UCSD-AML1 (cell line): ENCODE measurements around the gene FGFR3.

Source experiments
- DNase-seq: peaks from one replicate; lab custom pipeline; 2025; ENCODE audit not compliant: unreplicated experiment; lab: John Stamatoyannopoulos, UW

The FGFR3 gene

DNA sequence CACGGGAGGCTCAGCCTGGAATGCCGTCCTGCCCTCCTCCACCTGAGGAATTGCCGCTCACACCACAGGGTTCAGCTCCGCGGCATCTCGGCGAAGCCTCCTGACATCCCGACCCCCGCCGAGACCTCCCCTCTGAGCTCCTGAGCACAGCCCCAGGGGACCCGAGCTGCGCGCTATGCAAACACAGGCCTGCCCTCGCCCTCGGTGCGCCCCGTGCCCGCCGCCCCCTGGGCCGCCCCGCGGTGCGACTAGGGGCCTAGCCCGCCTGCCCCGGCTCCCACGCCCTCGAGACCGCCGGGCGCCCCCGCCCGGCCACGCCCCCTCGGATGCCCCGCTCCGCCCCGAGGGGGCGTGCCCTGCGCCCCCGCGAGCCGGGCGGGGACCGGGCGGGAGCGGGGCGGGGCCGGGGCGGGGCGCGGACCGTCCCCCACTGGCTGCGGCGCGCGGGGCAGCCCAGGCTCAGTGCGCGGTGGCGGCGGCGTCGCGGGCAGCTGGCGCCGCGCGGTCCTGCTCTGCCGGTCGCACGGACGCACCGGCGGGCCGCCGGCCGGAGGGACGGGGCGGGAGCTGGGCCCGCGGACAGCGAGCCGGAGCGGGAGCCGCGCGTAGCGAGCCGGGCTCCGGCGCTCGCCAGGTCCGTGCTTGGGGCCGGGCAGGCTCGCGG is at the start of gene FGFR3:
Gene FGFR3 (plus strand): TSS at position 462 of the 664 bp plus-strand sequence. CDS start 642 bp downstream, outside the sequence.
- peak; percentile 56 for DNase-seq

GRCh38 chr4:1743551-1743950 is 49.5 kb upstream of the FGFR3 start:
- no peak for DNase-seq

GRCh38 chr4:1743975-1744374 is 49.1 kb upstream of the FGFR3 start:
- DNase-seq = no peak

DNA sequence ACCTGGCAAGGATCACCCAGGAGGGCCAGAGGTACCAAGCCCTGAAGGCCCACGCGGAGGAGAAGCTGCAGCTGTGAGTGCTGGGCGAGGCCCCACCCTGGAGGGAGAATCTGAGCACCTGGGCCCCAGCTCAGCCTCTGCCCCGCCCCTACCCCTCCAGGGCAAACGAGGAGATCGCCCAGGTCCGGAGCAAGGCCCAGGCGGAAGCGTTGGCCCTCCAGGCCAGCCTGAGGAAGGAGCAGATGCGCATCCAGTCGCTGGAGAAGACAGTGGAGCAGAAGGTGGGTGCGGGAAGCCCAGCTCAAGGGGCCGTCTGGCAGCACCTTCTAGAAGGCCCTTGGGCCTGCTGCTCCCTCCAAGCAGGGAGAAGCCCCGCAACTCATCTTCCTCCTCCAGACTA is 48.5 kb upstream of the FGFR3 start:
- no peak for DNase-seq

GRCh38 chr4:1745165-1745564 is 47.9 kb upstream of the FGFR3 start:
- DNase-seq = no peak

GRCh38 chr4:1745697-1746096 is 47.4 kb upstream of the FGFR3 start:
- no peak for DNase-seq

DNA sequence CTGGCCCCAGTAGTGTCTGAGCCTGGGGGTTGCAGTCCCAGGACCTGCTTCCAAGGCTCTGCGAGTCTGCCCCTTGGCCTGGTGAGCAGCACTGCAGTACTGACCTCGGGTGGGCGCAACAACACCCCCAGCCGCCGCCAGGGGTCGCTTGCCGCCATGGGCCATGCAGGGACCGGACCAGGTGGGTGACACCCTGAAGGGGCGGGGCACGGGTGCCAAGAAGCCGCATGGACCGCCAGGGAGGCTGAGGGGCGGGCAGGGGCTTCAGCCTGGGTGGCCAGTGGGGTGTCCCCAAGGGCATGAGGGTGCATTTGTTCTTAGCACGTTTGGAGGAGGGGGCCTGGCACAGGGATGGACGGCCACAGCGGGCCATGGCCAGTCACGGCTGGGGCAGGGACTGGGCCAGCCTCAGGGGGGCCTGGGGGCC is 46.8 kb upstream of the FGFR3 start:
- DNase-seq = peak; percentile 80

GRCh38 chr4:1746919-1747602 is 46.0 kb upstream of the FGFR3 start:
- DNase-seq = no peak

DNA sequence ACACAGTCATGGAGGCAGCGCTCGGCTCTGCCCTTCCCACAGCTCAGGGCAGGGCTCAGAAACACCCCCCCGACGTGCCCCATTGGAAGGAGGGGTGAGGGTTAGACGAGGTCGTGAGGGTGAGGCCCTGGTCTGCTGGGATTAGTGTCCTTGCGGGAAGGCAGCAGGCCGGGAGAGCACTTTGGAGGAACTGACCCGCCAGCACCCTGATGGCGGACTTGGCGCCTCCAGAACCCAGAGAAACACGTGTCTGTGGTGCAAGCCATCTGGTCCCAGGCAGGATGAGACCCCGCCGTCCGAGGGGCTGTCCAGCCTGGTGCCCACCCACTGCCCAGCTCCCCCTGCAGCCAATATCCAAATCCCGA is 45.5 kb upstream of the FGFR3 start:
- no peak for DNase-seq

DNA sequence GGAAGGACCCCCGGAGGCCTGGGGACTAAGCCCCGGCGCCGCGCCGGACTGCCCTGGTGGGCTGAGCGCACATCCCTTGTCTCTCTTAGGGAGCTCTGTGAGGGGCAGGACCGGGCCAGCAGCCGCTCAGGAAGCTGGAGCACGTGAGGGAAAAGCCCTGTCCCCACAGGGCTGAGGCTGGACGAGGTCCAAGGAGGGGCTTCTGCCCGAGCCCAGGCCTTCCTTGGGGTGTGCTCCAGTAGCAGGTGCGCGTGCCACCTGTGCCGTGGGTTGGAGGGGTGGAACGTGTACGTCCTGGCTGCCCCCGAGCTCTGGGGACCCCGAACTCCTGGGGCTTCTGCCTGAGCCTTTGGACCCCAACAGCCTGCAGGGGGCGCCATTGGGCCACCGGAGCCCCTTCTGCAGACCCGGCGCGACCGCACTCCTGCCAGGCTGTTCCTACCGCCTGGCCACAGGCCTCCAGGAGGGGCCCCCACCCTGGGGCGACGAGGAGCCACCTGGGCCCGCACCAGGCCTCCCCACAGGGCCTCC is 44.6 kb upstream of the FGFR3 start:
- peak; percentile 84 for DNase-seq

GRCh38 chr4:1749370-1749769 is 43.7 kb upstream of the FGFR3 start:
- DNase-seq = no peak

DNA sequence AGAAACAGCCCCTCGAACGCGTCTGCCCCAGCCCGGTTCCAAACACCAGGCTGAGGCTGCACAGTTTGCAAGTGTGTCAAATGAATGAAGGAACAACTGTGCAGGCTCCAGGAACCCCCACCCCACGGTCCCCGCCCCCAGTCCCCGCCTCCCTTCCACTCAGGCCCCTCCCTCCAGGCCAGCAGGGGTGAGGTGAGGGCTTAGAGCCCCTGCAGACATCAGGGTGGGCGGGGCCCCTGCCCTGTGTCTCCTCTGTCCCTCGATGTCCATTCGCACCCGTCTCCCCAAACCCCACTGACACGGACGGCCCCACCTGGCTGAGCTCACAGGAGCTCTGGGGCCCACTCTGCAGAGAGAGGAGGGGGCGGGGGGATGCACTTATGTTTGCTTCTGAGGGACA is 43.3 kb upstream of the FGFR3 start:
- DNase-seq = no peak

GRCh38 chr4:1750381-1751154 is 42.5 kb upstream of the FGFR3 start:
- no peak for DNase-seq

- no peak for DNase-seq
Observed at GRCh38 chr4:1751155-1751918, 41.8 kb upstream of the FGFR3 start.

GRCh38 chr4:1751919-1752283 is 41.2 kb upstream of the FGFR3 start:
- no peak for DNase-seq

GRCh38 chr4:1752284-1753041 is 40.6 kb upstream of the FGFR3 start:
- peak; percentile 79 for DNase-seq

GRCh38 chr4:1753294-1753696 is 39.8 kb upstream of the FGFR3 start:
- DNase-seq = peak; percentile 56

DNA sequence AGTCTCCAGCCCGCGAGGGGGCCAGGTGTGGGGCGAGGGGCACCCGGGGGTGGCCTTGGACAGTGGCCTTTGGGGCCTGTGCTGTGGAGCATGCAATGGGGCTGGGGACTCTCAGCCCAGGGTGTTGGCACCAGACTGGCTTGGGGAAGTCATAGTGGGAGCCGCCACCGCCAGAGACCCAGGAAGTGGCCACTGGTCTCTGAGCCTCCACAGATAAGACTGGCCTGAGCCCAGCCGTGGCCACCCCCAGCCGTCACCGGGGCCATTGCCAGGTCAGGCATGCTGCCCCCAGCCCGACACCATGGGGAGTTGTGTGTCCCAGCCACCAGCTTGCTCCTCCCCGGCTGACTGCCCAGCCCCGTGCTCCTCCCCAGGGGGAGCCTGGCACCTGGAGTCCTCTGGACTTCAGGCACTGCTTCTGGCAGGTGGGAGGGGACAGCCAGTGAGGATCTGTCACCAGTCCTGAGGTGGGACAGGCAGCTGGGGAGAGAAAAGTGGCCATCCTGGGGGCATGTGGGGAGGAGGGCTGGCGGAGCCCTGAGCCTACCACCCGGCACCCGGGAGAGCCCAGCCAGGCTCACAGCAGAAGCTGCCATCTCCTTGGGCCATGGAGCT is 39.3 kb upstream of the FGFR3 start:
- peak; percentile 53 for DNase-seq

DNA sequence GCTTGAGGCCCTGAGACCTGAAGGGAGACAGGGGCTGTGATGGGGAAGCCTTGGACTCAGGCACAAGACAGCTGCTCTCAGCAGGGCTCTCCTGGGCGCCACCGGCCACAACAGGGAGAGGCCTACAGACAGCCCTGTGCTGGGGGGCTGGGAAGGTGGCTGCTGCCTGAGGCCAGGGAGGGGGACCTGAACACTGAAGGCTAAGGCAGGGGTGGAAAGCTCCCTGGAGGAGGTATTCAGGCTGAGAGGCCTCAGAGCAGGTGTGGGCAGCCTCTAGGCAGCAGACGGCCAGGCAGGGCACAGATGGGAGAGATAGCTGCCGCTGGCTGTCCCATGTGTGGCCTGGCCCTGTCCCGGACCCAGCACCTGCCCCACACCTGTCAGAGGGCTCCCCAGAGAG is 38.8 kb upstream of the FGFR3 start:
- no peak for DNase-seq

- no peak for DNase-seq
Observed at GRCh38 chr4:1755297-1755696, 37.8 kb upstream of the FGFR3 start.
